Adrenal gland (tissue), 12 donors: ENCODE measurements around the gene SERF2. TPM values are rescaled to one million over a fixed set of nuclear protein-coding genes. Genes with fewer than 3 reads are reported as not detected.

ENCODE experiments used
- DNase-seq, 7 donors: peaks; one replicate each; pipeline ENCODE4 v3.0.0-alpha.2; 2019 to 2020
- H3K27ac ChIP-seq, 5 donors: fragments of 200-600 bp; sonication (generic) in 4 of 5; 1 replicate in 3 of 5; 2 replicates in 2 of 5; pipeline versions ENCODE4 v1.5.1 to v1.8.0; 2016 to 2020; ENCODE audit warnings: mild to moderate bottlenecking in 1 of 5
- H3K27me3 ChIP-seq: fragments of 200-600 bp; 2 replicates; pipeline ENCODE4 v1.8.0; 2021
- H3K36me3 ChIP-seq, 2 donors: fragments of 200-600 bp; replicated peaks in 1 of 2; 1 replicate in 1 of 2; 2 replicates in 1 of 2; pipeline versions ENCODE4 v1.5.1 to v1.8.0; 2018 to 2022
- H3K4me1 ChIP-seq, 2 donors: fragments of 200-600 bp; replicated peaks in 1 of 2; 1 replicate in 1 of 2; 2 replicates in 1 of 2; pipeline versions ENCODE4 v1.5.1 to v1.8.0; 2018 to 2021
- H3K4me3 ChIP-seq, 4 donors: fragments of 200-600 bp; sonication (generic) in 3 of 4; one replicate each; pipeline ENCODE4 v1.5.1; 2016 to 2018
- H3K9me3 ChIP-seq, 3 donors: fragments of 200-600 bp; sonication (generic) in 1 of 3; replicated peaks in 1 of 3; 1 replicate in 2 of 3; 2 replicates in 1 of 3; pipeline versions ENCODE4 v1.5.1 to v1.8.0; 2016 to 2021
- POLR2A ChIP-seq, 2 donors: fragments of 450-650 bp; IDR thresholded peaks; one replicate each; pipeline ENCODE4 v1.6.1; 2017; ENCODE audit warnings: antibody characterized with exemption in 2 of 2, mild to moderate bottlenecking in 2 of 2, moderate library complexity in 1 of 2
- WGBS, 4 donors: extraction: QIAGEN DNeasy Blood & Tissue Kit in 2 of 4; methylation state at CpG; one replicate each; pipeline versions ENCODE4 v1.1.5 to v1.1.7; 2013 to 2017; 5-methylcytosine and 5-hydroxymethylcytosine counted together
- intact Hi-C, 2 donors: fragments of 100-400 bp; cut with DNase I; formaldehyde crosslinking; loops; one replicate each; pipeline versions ENCODE4 v1.14.1 to v1.15.0; 2022 to 2023
- polyA plus RNA-seq, 3 donors: library from polyadenylated mRNA; stranded (reverse); fragments of 200-250 nt in 2 of 3; fragments of 350-450 nt in 1 of 3; fragmentation: Illumina TruSeq in 1 of 3; extraction: RNeasy Lipid Tissue Mini Kit (QIAGEN cat#74804) in 1 of 3; gene quantifications; one replicate each; pipeline ENCODE4 v1.2.3, GENCODE V29; 2013 to 2014
- total RNA-seq, 9 donors: library from RNA; depleted of rRNA in 4 of 9; stranded (reverse); fragments of >200 nt in 4 of 9; fragments of 120-200 nt in 1 of 9; fragmentation: NEBNext Ultra II Directional in 1 of 9; extraction: Animal tissue kit (Norgen Biotek cat#: 25700) in 1 of 9; gene quantifications; one replicate each; pipeline versions ENCODE4 v1.1.0 to v1.2.4, GENCODE V29; 2013 to 2023
- TF ChIP-seq, protein P1 (sequence below), 6 experiments: fragments of 450-650 bp in 4 of 6; fragments of 200-600 bp in 2 of 6; sonication (generic) in 1 of 6; IDR thresholded peaks; 1 replicate in 5 of 6; 2 replicates in 1 of 6; pipeline versions ENCODE4 v1.5.1 to v1.8.0; 2016 to 2021; ENCODE audit warnings: antibody characterized with exemption in 6 of 6, mild to moderate bottlenecking in 2 of 6, moderate library complexity in 1 of 6
- donor health status: healthy with polysubstance abuse.
- donor health status: Bipolar disorder and iron deficiency.
- donor health status: DM: yes; HTN: yes; CAD: no.
- donor health status: DM: no; HTN: no; CAD: no.
- donor health status: DM: no; HTN: no; CAD: no.
- donor health status: DM: yes; HTN: yes; CAD: no.

SERF2 gene
- total and polyA plus RNA-seq, 12 donors: 897 to 5,418 (median 1,398) TPM

DNA sequence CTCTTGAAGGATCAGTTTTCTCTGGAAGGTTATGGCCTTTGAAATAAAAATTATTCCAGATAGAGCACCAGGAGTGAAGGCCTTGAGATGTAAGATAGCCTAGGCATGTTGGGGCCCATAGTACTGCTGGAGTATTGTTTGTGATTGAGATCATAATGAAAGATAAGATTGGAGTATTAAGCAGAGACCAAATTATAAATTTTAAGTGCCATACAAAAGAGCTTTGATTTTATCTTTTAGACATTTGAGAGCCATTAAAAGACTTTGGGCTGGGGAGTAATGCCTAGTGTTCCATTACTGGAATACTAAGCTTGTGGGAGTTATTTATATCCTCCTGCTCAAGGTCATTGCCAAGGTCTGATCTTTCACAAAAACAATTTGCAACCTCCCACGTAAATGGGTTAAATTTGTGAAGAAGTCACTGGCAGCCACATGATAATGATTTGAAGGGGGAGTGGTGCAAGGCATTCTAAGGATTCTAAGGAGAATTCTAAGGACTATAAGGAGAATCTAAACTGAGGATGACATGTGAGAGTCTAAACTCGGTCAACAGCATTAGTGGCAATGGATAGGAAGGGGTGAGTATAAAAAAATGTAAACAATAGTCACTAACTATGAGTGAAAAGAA lies 28.2 kb upstream of the SERF2 start:
- no peaks in the 10 kb centered on the region for H3K9me3 ChIP-seq
- no peaks in the 10 kb centered on the region for H3K27me3 ChIP-seq
- 45 to 52% (median 48%) methylated on average over 2 of the region's 2 CpGs for WGBS, 4 donors
- DNase-seq: peak in 2 of 7 donors; percentile 16 to 17
- H3K4me1 ChIP-seq: peaks cover 6 to 16% of the 10 kb centered on the region in 2 donors
- intact Hi-C loops: no loop called here
- H3K4me3 ChIP-seq: no peak overlapping the region
- TF ChIP-seq POLR2A (IDR thresholded peaks at IDR 0.05): no peak
- TF ChIP-seq, protein P1, sequence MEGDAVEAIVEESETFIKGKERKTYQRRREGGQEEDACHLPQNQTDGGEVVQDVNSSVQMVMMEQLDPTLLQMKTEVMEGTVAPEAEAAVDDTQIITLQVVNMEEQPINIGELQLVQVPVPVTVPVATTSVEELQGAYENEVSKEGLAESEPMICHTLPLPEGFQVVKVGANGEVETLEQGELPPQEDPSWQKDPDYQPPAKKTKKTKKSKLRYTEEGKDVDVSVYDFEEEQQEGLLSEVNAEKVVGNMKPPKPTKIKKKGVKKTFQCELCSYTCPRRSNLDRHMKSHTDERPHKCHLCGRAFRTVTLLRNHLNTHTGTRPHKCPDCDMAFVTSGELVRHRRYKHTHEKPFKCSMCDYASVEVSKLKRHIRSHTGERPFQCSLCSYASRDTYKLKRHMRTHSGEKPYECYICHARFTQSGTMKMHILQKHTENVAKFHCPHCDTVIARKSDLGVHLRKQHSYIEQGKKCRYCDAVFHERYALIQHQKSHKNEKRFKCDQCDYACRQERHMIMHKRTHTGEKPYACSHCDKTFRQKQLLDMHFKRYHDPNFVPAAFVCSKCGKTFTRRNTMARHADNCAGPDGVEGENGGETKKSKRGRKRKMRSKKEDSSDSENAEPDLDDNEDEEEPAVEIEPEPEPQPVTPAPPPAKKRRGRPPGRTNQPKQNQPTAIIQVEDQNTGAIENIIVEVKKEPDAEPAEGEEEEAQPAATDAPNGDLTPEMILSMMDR (IDR thresholded peaks at IDR 0.05): no peak
- H3K36me3 ChIP-seq: peaks cover 0 to 99% of the 10 kb centered on the region in 2 donors
- peak overlapping the region in 2 of 5 donors; percentile 33 to 43 for H3K27ac ChIP-seq

DNA sequence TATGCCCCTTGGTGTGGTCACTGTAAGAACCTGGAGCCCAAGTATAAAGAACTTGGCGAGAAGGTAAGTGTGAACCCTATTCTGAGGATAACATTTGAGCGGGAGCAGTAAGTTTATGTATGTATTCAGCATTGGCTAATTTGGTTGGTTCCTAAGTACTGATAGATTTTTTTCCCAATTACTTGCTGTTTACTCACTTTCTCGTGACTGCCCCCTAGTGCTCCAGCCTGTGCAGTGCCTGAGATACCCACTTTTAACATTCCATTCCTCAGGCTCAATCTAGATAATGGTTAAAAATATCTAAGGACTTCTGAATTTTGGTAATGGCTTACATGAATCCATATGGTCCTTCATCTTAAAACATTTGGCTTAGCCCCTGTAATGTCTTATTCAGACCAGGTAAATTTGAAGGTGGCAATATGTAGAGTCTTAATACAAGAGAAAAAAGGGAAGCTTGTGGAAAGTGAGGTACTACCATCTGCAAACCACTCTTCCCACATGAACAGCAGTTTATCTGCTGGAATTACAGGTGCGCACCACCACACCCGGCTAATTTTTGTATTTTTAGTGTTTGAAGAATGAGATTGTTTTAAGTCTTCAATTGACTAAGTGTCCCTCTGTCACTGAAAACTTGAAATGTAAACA lies 22.4 kb upstream of the SERF2 start:
- Histone ChIP-seq H3K4me3 (no peak overlapping the region), H3K4me1 (peaks cover 0 to 6% of the 10 kb centered on the region in 2 donors), H3K36me3 (peaks cover 0 to 94% of the 10 kb centered on the region in 2 donors), H3K27ac (peak overlapping the region in 1 of 5 donors; percentile 43), H3K9me3 (no peaks in the 10 kb centered on the region), H3K27me3 (no peaks in the 10 kb centered on the region)
- peak; percentile 53 to 89 (median 75) for DNase-seq
- intact Hi-C loops: no loop called here
- 57 to 62% (median 59%) methylated on average over 5 of the region's 5 CpGs for WGBS, 4 donors
- TF ChIP-seq, protein P1 (IDR thresholded peaks at IDR 0.05): peak; percentile 61 to 79 (median 67)
- TF ChIP-seq POLR2A (IDR thresholded peaks at IDR 0.05): no peak

DNA sequence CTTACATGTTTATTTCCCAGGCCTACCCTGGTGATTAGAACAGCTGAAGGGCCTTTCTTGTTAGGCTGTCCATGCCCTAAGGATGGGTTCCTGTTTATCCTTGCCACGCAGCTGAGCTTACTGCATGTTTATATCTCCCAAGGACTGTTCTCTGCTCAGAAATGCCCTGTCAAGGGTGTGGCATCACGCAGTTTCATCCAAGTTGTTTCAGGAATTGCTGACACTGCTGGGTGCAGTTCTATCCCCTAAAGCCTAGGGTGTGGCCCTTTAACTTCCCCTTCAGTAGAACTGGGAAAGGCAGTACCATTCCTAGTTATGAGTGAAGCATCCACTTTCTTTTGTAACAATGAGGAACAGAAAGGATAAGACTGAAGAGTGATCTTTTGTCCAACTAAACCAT lies 20.3 kb upstream of the SERF2 start:
- Histone ChIP-seq H3K27me3 (no peaks in the 10 kb centered on the region), H3K4me3 (no peak overlapping the region), H3K9me3 (no peaks in the 10 kb centered on the region), H3K36me3 (peaks cover 0 to 73% of the 10 kb centered on the region in 2 donors), H3K27ac (no peak overlapping the region), H3K4me1 (peaks cover 0 to 12% of the 10 kb centered on the region in 2 donors)
- TF ChIP-seq, protein P1 (IDR thresholded peaks at IDR 0.05): no peak
- TF ChIP-seq POLR2A (IDR thresholded peaks at IDR 0.05): no peak
- DNase-seq: peak in 2 of 7 donors; percentile 17 to 49
- WGBS, 4 donors: 59 to 78% (median 64%) methylated on average over 2 of the region's 2 CpGs
- intact Hi-C loops: no loop called here

DNA sequence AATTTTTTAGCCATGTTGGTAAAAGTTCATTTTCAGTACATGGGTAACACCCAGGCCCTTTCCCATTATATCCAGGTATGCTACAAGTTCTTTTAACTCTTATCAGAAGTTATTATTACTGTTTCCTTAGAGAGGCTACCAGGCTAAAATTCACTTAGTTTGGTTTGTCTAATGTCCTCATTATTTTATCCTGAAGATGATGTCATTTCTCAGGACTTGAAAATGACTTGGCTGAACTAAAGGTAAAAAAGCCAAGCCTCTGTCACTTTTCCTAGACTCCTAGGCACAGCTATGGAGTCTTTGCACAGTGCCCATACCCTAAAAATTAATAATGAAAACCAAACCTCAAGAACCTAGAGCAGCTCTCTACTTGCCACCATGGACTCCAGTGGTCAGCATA lies 19.5 kb upstream of the SERF2 start:
- H3K9me3 ChIP-seq: no peaks in the 10 kb centered on the region
- no peak overlapping the region for H3K27ac ChIP-seq
- no peak for DNase-seq
- TF ChIP-seq, protein P1 (IDR thresholded peaks at IDR 0.05): no peak
- TF ChIP-seq POLR2A (IDR thresholded peaks at IDR 0.05): no peak
- peaks cover 0 to 65% of the 10 kb centered on the region in 2 donors for H3K36me3 ChIP-seq
- peaks cover 0 to 14% of the 10 kb centered on the region in 2 donors for H3K4me1 ChIP-seq
- H3K27me3 ChIP-seq: no peaks in the 10 kb centered on the region
- H3K4me3 ChIP-seq: no peak overlapping the region
- intact Hi-C loops: no loop called here
